KG1 (cell line): ENCODE measurements around the gene ROR1.

Source experiments
- DNase-seq: peaks from one replicate; lab custom pipeline; 2025; lab: John Stamatoyannopoulos, UW

Gene ROR1

DNA sequence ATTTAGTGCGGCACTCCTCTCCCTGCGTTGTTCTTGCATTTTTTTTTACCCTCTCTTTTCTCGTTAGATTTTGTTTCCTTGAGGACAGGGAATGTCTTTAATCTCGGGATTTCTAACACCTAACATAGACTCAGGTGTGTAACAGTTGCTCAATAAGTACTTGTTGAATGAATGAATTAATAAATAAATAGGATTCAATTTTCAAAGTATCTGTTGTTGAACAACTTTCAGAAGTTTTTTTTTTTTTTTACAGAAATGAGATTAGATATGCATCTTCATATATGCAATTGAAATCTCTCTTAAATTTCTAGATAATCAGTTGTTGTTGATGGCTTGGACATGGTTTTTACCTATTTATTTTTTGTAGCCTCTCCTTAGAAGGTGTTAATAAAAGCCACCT lies 83.1 kb downstream of the ROR1 start:
- no peak for DNase-seq

GRCh38 chr1:63857478-63857877 lies 83.7 kb downstream of the ROR1 start:
- DNase-seq, result no peak

DNA sequence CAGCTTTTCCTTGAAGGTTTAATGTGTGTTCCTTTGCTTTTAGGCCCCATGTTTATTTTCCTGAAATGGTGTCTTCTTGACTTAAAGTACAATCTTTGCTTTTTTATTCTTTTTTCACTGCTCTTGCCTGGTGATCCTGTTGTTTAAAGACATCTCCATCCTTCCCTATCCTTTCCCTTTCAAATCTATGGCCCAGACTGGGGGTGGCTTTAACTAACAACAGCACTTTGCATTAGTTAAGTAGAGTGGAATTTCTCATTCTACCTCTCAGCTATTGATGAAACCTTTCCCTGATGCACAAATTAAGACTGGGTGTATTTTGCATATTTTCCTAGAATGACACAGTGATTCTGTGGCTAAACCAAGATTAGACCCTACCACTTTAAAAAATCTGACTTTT lies 84.3 kb downstream of the ROR1 start:
- no peak for DNase-seq

- DNase-seq, result no peak
Measured at GRCh38 chr1:63859480-63860275, 85.9 kb downstream of the ROR1 start.

- no peak for DNase-seq
Measured at GRCh38 chr1:63861052-63861691, 87.4 kb downstream of the ROR1 start.

DNA sequence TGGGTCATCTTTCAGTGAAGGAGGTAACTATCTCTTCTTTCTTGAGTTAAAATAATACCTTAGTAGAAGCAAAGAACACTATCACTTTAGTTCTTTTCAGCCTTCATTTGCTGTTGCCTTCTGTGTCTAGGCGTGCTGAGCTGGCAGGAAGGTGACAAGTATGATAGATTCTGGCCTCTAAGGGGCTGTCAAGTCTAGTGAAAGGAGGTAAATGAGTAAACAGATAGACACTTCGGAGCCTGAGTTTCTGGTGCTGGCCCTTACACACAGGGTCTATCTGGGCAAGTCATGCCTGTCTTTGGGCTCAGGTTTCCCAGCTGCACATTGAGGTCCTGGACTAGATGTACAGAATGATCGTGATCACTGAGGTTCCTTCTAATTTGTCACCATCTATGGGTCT lies 89.3 kb downstream of the ROR1 start:
- DNase-seq, result no peak

GRCh38 chr1:63864224-63864641 lies 90.4 kb downstream of the ROR1 start:
- DNase-seq, result no peak

DNA sequence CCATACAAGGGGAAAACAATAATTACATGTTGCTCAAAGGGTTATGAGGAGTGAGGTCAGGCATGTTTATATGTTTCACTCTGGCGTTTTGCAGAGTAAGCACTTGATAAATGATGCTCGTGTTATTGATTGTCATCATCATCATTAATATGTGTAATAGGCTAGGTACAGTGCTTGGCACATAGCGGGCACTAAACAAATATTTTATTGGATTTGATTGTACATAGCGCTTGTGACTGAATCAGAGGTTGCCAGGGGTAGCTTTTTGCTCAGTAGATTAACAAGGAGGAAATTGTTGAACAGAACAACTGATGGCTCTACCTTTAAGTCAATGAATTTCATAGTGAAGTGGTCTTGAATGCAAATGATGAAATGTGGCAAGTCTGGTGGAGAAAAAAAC lies 91.7 kb downstream of the ROR1 start:
- no peak for DNase-seq

DNA sequence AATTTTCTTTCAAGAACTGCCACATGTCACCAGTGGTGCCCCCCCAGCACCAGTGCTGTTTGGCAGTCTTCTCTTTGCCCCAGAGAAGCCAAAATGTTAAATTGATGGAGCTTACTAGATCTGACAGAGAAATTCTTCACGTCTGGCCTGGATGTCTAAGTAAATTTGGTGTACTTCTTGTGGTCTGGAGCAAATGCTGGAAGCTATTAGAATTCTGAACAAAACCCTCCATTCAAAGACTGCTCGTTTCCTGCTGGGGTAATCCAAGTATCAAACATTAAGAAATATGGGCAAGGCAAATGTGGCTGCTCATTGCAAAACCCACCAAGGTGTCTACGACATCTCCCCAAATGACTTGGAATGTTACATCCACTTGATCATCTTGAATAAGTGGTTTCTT lies 92.3 kb downstream of the ROR1 start:
- no peak for DNase-seq

DNA sequence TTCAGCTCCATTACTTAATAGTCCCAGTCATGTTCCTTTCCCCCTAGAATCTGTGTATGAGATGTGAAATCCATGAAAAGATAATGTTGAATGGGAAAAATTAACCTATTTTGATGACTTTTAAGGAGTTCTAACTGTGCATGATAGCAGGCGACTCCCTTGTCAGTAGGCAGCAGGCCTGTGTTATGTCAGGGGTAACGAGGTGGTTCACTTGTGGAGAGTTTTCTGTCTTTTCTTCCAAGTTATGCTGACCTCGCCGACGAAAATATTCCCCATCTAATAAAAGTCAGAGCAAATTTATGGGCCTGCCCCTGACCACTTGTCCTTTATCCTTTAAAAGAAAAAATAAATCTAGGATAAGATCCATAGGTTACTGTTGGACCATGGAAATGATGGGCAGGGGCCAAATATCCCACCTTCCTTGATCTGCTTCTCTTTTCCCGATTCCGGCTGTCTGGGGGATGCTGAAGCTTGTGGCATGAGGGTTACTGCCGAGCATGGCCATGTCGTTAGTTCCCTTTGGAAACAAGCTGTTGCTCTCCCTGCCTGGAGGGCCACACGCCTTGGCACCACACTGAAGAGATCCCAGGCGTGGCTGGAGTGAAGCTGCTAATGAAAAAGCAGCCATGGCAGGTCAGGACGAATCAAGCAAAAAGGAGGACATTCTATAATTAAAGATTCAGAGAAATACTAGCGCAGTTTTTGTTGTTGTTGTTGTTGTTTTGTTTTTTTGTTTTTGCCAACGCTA lies 93.8 kb downstream of the ROR1 start:
- no peak for DNase-seq

GRCh38 chr1:63868268-63868781 lies 94.5 kb downstream of the ROR1 start:
- DNase-seq, result no peak

DNA sequence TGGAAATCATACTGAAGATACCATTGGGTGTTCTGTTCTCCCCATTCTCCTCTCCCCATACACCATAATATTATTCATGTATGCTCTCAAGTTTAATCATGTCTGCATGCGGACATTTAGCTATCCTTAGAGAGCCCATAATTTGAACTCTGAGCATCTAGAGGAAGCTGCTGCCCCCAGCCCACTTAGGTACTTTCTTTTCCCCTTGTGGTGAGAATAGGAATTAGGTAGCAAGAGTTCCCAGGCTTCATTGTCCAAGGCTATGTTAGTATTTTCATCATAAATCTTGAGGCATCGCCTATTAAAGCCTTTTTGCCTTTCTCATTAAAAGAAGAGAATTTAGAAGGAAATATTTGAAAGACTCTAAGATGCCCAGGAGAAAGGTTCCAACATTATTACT lies 96.3 kb downstream of the ROR1 start:
- DNase-seq, result no peak

DNA sequence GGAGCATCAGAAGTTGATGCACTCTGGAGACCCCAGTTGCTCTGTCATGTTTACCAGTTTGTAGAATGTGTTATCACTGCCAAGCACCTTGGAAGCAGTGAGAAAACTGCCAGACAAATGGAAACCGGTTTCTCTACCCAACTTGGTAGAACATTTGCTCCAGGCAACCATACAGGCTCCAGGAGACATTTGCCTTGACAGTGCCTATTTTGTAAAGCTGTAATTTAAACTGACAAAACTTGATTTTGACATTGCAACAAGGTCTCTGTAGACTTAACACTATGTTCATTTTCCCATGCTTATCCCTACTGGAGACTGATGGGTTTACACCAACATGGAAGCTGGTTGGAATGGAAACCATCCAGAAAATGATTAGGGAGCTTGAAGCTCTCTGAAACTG lies 97.6 kb downstream of the ROR1 start:
- no peak for DNase-seq

- no peak for DNase-seq
Measured at GRCh38 chr1:63873751-63874150, 99.9 kb downstream of the ROR1 start.

- no peak for DNase-seq
Measured at GRCh38 chr1:63874278-63874880, 100.6 kb downstream of the ROR1 start.

GRCh38 chr1:63875636-63876035 lies 101.8 kb downstream of the ROR1 start:
- no peak for DNase-seq

DNA sequence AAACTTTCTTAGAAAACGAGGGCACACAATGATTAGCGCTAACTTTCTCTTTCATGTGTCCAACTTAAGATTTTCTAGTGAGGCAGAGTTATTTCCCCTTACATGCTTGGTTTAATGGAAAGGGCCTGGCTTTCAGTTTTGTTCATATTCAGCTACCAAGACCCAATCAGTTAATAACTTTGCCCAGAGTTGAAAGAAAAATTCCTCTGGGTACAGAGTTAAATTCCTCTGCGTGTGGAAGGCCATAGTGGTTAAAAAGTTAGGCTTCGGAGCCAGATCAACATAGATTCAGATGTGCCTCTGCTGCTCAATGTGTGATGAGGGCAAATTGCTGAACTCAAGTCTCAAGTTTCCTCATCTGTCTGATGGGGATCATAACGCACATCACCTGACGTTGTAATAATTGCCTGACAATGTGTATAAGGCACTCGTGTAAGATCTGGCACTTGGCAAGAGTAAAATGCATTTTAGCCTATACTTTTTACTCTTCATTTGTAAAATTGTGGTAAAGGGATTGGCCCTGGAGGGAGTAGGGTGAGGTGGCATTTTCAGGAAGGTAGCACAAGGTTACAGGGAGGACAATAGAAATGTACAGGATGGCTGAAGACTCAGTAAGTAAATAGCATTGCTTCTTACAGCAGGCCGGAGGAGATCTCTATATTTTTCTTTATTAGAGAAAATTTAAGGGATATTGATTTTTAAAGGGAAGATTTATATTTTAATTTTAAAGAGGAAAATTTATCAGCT lies 103.4 kb downstream of the ROR1 start:
- DNase-seq, result no peak

GRCh38 chr1:63877816-63878215 lies 104.0 kb downstream of the ROR1 start:
- no peak for DNase-seq

DNA sequence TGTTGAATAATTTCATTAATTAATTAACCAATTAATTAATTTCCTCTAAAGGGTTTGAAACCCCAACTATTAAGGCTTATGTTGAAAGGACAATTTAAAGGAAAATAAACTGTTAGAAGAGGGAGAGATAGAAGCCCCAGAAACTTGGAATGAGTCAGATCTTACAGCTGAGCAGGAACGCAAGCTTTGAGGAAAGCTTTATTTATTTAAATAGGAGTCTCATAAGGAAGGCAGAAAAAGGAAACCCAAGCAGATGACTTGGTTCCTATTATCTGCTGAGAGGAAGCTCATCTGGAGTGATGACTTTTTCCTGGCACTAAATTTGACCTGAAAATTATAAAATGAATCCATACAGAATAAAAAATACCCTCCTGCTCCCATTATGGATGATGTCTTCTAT lies 105.1 kb downstream of the ROR1 start:
- no peak for DNase-seq

GRCh38 chr1:63880958-63881576 lies 107.2 kb downstream of the ROR1 start:
- DNase-seq, result no peak

GRCh38 chr1:63882048-63882704 lies 108.4 kb downstream of the ROR1 start:
- no peak for DNase-seq
